Measurements from ENCODE around the gene LDB3. TPM values are rescaled to one million over a fixed set of nuclear protein-coding genes. Genes with fewer than 3 reads are reported as not detected.

LDB3 gene
- total RNA-seq, 1 experiment from 2014 or later, result 0.04 TPM

GRCh38 chr10:86708783-86709380 lies 40.6 kb downstream of the LDB3 start:
- TF ChIP-seq, protein P1, sequence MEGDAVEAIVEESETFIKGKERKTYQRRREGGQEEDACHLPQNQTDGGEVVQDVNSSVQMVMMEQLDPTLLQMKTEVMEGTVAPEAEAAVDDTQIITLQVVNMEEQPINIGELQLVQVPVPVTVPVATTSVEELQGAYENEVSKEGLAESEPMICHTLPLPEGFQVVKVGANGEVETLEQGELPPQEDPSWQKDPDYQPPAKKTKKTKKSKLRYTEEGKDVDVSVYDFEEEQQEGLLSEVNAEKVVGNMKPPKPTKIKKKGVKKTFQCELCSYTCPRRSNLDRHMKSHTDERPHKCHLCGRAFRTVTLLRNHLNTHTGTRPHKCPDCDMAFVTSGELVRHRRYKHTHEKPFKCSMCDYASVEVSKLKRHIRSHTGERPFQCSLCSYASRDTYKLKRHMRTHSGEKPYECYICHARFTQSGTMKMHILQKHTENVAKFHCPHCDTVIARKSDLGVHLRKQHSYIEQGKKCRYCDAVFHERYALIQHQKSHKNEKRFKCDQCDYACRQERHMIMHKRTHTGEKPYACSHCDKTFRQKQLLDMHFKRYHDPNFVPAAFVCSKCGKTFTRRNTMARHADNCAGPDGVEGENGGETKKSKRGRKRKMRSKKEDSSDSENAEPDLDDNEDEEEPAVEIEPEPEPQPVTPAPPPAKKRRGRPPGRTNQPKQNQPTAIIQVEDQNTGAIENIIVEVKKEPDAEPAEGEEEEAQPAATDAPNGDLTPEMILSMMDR (conservative IDR thresholded peaks at IDR 0.05; ENCODE audit: low read depth, low read length), result no peak
- TF ChIP-seq EZH2 (IDR thresholded peaks at IDR 0.05; ENCODE audit: low read length, unreplicated experiment) (no peak), EZH2phosphoT487 (IDR thresholded peaks at IDR 0.05; ENCODE audit: borderline replicate concordance, low read length) (no peak)
- no TSS peak for BruUV-seq (replicated peaks)
- H3K9ac ChIP-seq (ENCODE audit: low read length), result no peak overlapping the region

DNA sequence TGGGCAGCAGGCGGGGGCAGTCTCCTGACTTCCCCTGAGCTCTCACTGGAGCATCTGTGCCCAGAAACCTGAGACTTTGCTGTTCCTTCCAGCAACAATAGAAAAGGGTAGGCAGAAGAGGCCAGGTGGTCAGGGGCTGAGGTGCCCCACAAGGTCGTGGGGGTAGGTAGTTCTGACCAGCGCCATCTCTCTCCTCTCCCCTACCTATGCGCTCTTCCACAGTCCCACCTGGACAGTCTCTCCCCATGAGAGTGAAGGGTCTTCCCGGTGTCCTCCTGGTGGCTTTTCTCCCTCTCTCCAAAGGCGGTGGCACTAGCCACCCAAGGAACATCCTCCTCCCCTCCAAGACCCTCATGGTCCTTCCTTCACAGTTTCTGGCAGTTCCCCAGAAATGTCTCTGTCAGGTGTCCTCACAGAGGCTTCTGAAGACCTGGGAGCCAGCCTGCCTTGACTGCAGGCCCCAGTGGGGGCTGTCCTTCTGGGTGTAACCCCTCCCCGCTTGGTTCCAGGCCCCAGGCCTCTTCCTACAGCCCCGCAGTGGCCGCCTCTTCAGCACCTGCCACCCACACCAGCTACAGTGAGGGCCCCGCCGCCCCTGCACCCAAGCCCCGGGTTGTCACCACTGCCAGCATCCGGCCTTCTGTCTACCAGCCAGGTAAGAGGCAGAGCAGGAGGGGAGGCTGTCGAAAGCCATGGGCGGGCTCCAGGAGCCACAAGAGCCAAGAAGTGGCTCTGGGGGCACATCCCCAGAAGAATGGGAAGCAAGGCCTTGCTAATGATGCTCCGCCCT lies 41.3 kb downstream of the LDB3 start:
- ChIA-PET CTCF (no interaction called here), POLR2A (ENCODE audit: unreplicated experiment) (no interaction called here)
- no peaks in the 10 kb centered on the region for H3F3A ChIP-seq (ENCODE audit: low read length, unreplicated experiment)
- no peak for TF ChIP-seq EZH2phosphoT487 (IDR thresholded peaks at IDR 0.05; ENCODE audit: borderline replicate concordance, low read length)
- no peak for TF ChIP-seq EZH2 (IDR thresholded peaks at IDR 0.05; ENCODE audit: low read length, unreplicated experiment)
- TF ChIP-seq, protein P1 (conservative IDR thresholded peaks at IDR 0.05; ENCODE audit: low read depth, low read length), result no peak
- BruUV-seq (replicated peaks), result no TSS peak
- no peaks in the 10 kb centered on the region for H3K9me3 ChIP-seq (ENCODE audit: low read length)
- DNase-seq, result no peak
- H3K4me2 ChIP-seq (ENCODE audit: low read length), result no peak overlapping the region
- ATAC-seq, result no peak
- no peak overlapping the region for H3K4me3 ChIP-seq (ENCODE audit: low read length)
- no peak overlapping the region for H3K9ac ChIP-seq (ENCODE audit: low read length)
- H3K27me3 ChIP-seq (ENCODE audit: low read length), result no peaks in the 10 kb centered on the region
- H3K36me3 ChIP-seq (ENCODE audit: low read depth, low read length), result no peaks in the 10 kb centered on the region
- H3K27ac ChIP-seq (ENCODE audit: low read length), result no peak overlapping the region
- intact Hi-C loops (cut with micrococcal nuclease), result loop anchor here (2.0 to 5.0 kb wide), 2 partner anchors 47 to 118 kb away; partner anchors contain the start of gene BMPR1A
- peaks cover 9% of the 10 kb centered on the region for H3K4me1 ChIP-seq (ENCODE audit: insufficient read depth, low read length)
- H2AFZ ChIP-seq (ENCODE audit: low read length), result no peak overlapping the region
- no peaks in the 10 kb centered on the region for H4K20me1 ChIP-seq (ENCODE audit: low read length)
- no peaks in the 10 kb centered on the region for H3K79me2 ChIP-seq (ENCODE audit: low read length)
- no peaks in the 10 kb centered on the region for H3K9me2 ChIP-seq (replicated peaks; ENCODE audit: low read length)

More at GRCh38 chr10:86708783-86709380, 40.6 kb downstream of the LDB3 start:
- Histone ChIP-seq H3F3A (ENCODE audit: low read length, unreplicated experiment) (no peaks in the 10 kb centered on the region), H3K4me2 (ENCODE audit: low read length) (no peak overlapping the region), H3K4me3 (ENCODE audit: low read length) (no peak overlapping the region), H3K9me2 (replicated peaks; ENCODE audit: low read length) (no peaks in the 10 kb centered on the region), H3K4me1 (ENCODE audit: insufficient read depth, low read length) (peaks cover 9% of the 10 kb centered on the region), H3K27me3 (ENCODE audit: low read length) (no peaks in the 10 kb centered on the region), H3K27ac (ENCODE audit: low read length) (no peak overlapping the region), H3K79me2 (ENCODE audit: low read length) (no peaks in the 10 kb centered on the region), H3K36me3 (ENCODE audit: low read depth, low read length) (no peaks in the 10 kb centered on the region), H3K9me3 (ENCODE audit: low read length) (no peaks in the 10 kb centered on the region), H2AFZ (ENCODE audit: low read length) (no peak overlapping the region), H4K20me1 (ENCODE audit: low read length) (no peaks in the 10 kb centered on the region)
- no peak for DNase-seq
- ChIA-PET CTCF (no interaction called here), POLR2A (ENCODE audit: unreplicated experiment) (no interaction called here)
- intact Hi-C loops (cut with micrococcal nuclease), result no loop called here
- no peak for ATAC-seq
